Stomach (tissue), 4 donors: Measurements from ENCODE around the gene GMDS.

Experiments used
- EP300 ChIP-seq: sonication (generic); formaldehyde crosslinking; IDR thresholded peaks from one replicate; pipeline ENCODE4 v1.6.1; 2017; ENCODE audit warnings: antibody characterized with exemption
- POLR2A ChIP-seq, 4 donors: fragments of 450-650 bp; IDR thresholded peaks; one replicate each; pipeline ENCODE4 v1.6.1; 2016; ENCODE audit warnings: antibody characterized with exemption in 4 of 4, control low read depth in 2 of 4, mild to moderate bottlenecking in 1 of 4, moderate library complexity in 1 of 4
- POLR2AphosphoS5 ChIP-seq, 3 donors: sonication (generic); formaldehyde crosslinking; IDR thresholded peaks; one replicate each; pipeline ENCODE4 v1.6.1; 2016; ENCODE audit warnings: antibody characterized with exemption in 3 of 3
- TF ChIP-seq, protein P1 (sequence below), 7 experiments: fragments of 450-650 bp in 4 of 7; fragments of 200-600 bp in 3 of 7; sonication (generic) in 3 of 7; IDR thresholded peaks; one replicate each; pipeline ENCODE4 v1.5.1; 2016 to 2019; ENCODE audit warnings: antibody characterized with exemption in 7 of 7, control low read depth in 2 of 7, mild to moderate bottlenecking in 1 of 7

DNA sequence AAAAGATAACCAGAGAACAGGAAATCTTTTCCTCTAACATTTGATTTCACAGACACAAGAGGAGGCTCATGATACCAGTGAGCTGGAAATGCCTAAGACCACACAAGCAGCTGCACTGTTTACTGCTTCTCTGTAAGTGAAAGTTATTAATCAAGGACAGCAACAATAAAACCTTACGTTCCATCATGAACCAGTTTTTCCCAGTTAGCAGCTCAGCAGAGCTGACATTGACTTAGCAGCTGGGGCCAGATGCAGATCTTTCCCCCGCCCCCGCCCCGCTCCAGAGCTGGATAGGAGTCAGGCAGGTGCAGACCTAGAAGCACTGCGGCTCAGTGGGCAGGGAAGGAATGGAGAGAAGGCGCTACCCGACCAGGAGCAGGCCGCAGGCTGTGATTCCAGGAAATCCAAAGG lies 275.2 kb downstream of the GMDS start:
- TF ChIP-seq EP300 (no peak), POLR2AphosphoS5 (IDR thresholded peaks at IDR 0.05) (no peak), POLR2A (IDR thresholded peaks at IDR 0.05) (no peak)
- TF ChIP-seq, protein P1, sequence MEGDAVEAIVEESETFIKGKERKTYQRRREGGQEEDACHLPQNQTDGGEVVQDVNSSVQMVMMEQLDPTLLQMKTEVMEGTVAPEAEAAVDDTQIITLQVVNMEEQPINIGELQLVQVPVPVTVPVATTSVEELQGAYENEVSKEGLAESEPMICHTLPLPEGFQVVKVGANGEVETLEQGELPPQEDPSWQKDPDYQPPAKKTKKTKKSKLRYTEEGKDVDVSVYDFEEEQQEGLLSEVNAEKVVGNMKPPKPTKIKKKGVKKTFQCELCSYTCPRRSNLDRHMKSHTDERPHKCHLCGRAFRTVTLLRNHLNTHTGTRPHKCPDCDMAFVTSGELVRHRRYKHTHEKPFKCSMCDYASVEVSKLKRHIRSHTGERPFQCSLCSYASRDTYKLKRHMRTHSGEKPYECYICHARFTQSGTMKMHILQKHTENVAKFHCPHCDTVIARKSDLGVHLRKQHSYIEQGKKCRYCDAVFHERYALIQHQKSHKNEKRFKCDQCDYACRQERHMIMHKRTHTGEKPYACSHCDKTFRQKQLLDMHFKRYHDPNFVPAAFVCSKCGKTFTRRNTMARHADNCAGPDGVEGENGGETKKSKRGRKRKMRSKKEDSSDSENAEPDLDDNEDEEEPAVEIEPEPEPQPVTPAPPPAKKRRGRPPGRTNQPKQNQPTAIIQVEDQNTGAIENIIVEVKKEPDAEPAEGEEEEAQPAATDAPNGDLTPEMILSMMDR (IDR thresholded peaks at IDR 0.05): no peak
